ENCODE data around the gene PLEKHG5.

GRCh38 chr1:6512908-6513280, 21.4 kb upstream of the PLEKHG5 start:
- TF ChIP-seq CTCF (IDR thresholded peaks at IDR 0.05) (no peak), POLR2AphosphoS5 (IDR thresholded peaks at IDR 0.05) (no peak)
